Panc1 (cell line): Measurements from ENCODE around the gene LHPP.

Source experiments
- CTCF ChIP-seq: fragments of 450-650 bp; IDR thresholded peaks from 2 replicates; pipeline ENCODE4 v1.5.1; 2017; ENCODE audit warnings: mild to moderate bottlenecking
- POLR2AphosphoS5 ChIP-seq: IDR thresholded peaks from 2 replicates; pipeline ENCODE4 v1.6.1; 2012; ENCODE audit warnings: mild to moderate bottlenecking, low read depth, low read length, moderate library complexity
- REST ChIP-seq, 2 experiments: IDR thresholded peaks; 2 replicates each; pipeline ENCODE4 v1.6.1; 2011 to 2012; ENCODE audit warnings: low read depth in 2 of 2, control low read depth in 1 of 2, low read length in 1 of 2, mild to moderate bottlenecking in 1 of 2, moderate library complexity in 1 of 2; ENCODE audit not compliant: insufficient read depth in 1 of 2
- SIN3A ChIP-seq: IDR thresholded peaks from 2 replicates; pipeline ENCODE4 v1.6.1; 2012; ENCODE audit warnings: low read depth, mild to moderate bottlenecking, low read length, moderate library complexity, borderline replicate concordance; ENCODE audit not compliant: insufficient read depth
- TCF7L2 ChIP-seq: IDR thresholded peaks from 2 replicates; pipeline ENCODE4 v1.6.1; 2011; ENCODE audit warnings: mild to moderate bottlenecking, low read depth, low read length, inconsistent platforms

GRCh38 chr10:124534826-124535601, 73.4 kb downstream of the LHPP start:
- TF ChIP-seq CTCF, result no peak
- TF ChIP-seq POLR2AphosphoS5, result no peak
- TF ChIP-seq SIN3A, result no peak
- TF ChIP-seq REST (IDR thresholded peaks at IDR 0.05; ENCODE audit: insufficient read depth in 1 of 2, low read depth in 2 of 2, low read length in 1 of 2), result no peak
- no peak for TF ChIP-seq TCF7L2
